CD4-positive, alpha-beta T cell treated with Interleukin-10 for 1 hour (primary cell): ENCODE measurements around the gene CPZ.
"Not testable (repeated sequence)": the region's sequence is repeated elsewhere in the genome, so short reads cannot be mapped to it uniquely, and the experiment has no call there.

Experiments used
- DNase-seq: peaks from one replicate; pipeline ENCODE4 v3.0.0-alpha.2; 2020

CPZ gene

GRCh38 chr4:8613421-8614364 is 21.1 kb downstream of the CPZ start:
- no peak for DNase-seq

GRCh38 chr4:8614365-8615193 is 22.0 kb downstream of the CPZ start:
- no peak for DNase-seq

- DNase-seq = no peak
These were observed 22.8 kb downstream of the CPZ start for GRCh38 chr4:8615366-8615765.

GRCh38 chr4:8615921-8616787 is 23.6 kb downstream of the CPZ start:
- no peak for DNase-seq

- DNase-seq = no peak
These were observed 24.3 kb downstream of the CPZ start for GRCh38 chr4:8616831-8617230.

GRCh38 chr4:8617486-8618040 is 25.0 kb downstream of the CPZ start:
- no peak for DNase-seq

- no peak for DNase-seq
These were observed 25.9 kb downstream of the CPZ start for GRCh38 chr4:8618421-8618820.

- DNase-seq = no peak
These were observed 26.6 kb downstream of the CPZ start for GRCh38 chr4:8618961-8619720.

- DNase-seq = not testable (repeated sequence)
These were observed 28.6 kb downstream of the CPZ start for GRCh38 chr4:8621135-8621534.

GRCh38 chr4:8624601-8625272 is 32.2 kb downstream of the CPZ start:
- DNase-seq = not testable (repeated sequence)

- not testable (repeated sequence) for DNase-seq
These were observed 37.8 kb downstream of the CPZ start for GRCh38 chr4:8630240-8630905.

GRCh38 chr4:8631896-8632295 is 39.3 kb downstream of the CPZ start:
- not testable (repeated sequence) for DNase-seq

GRCh38 chr4:8634773-8635172 is 42.2 kb downstream of the CPZ start:
- DNase-seq = not testable (repeated sequence)

GRCh38 chr4:8635897-8636554 is 43.5 kb downstream of the CPZ start:
- not testable (repeated sequence) for DNase-seq

- DNase-seq = no peak
These were observed 45.0 kb downstream of the CPZ start for GRCh38 chr4:8637456-8637984.

GRCh38 chr4:8639021-8639420 is 46.5 kb downstream of the CPZ start:
- DNase-seq = no peak

- no peak for DNase-seq
These were observed 47.5 kb downstream of the CPZ start for GRCh38 chr4:8639777-8640720.

- no peak for DNase-seq
These were observed 48.3 kb downstream of the CPZ start for GRCh38 chr4:8640816-8641215.
